A673 (cell line): ENCODE results near the gene CA5A.

Experiments used
- EZH2 ChIP-seq: fragments of 200-600 bp; sonication (generic); IDR thresholded peaks from 2 replicates; pipeline ENCODE4 v1.6.1; 2017; ENCODE audit warnings: borderline replicate concordance, low read depth, mild to moderate bottlenecking, mixed read lengths, antibody characterized with exemption, low read length; ENCODE audit not compliant: poor library complexity, severe bottlenecking
- TF ChIP-seq, protein P1 (sequence below): fragments of 300-800, 200-600 bp; sonication (generic); conservative IDR thresholded peaks from 2 replicates; pipeline ENCODE4 v1.5.1; 2017; ENCODE audit warnings: low read depth, mild to moderate bottlenecking, antibody characterized with exemption, low read length, moderate library complexity, mixed read lengths

DNA sequence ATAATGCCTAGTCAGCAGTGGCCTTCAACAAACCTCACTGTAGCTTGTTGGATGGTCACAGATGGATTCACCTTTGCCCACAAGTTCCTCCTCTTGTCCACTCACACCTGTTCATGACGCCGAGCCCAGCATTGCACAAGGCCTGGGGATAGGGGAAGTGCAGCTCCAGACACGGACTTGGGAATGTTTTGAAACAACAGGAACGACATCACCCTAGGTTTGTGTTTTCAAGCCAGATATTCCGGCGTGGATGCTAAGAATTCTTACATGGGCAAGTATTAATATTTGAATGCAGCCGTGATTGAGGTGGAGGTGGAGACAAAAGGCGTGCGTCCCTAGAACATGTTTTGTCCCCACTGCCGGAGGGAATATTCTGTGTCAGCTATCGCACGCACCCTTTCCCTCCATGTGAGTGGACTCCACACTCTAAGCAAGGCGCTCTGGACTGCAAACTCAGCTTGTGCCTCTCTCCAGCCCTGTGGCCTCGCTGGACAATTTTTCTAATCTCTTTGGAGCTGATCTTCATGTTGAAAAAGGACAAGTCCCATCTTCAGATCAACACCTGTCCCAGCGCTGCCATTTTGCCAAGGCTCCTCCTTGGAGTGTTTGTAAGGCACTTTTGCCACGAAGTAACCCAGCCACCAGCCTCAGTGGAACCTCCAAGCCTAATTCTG, 12.9 kb upstream of the CA5A start:
- TF ChIP-seq EZH2: no peak
- TF ChIP-seq, protein P1, sequence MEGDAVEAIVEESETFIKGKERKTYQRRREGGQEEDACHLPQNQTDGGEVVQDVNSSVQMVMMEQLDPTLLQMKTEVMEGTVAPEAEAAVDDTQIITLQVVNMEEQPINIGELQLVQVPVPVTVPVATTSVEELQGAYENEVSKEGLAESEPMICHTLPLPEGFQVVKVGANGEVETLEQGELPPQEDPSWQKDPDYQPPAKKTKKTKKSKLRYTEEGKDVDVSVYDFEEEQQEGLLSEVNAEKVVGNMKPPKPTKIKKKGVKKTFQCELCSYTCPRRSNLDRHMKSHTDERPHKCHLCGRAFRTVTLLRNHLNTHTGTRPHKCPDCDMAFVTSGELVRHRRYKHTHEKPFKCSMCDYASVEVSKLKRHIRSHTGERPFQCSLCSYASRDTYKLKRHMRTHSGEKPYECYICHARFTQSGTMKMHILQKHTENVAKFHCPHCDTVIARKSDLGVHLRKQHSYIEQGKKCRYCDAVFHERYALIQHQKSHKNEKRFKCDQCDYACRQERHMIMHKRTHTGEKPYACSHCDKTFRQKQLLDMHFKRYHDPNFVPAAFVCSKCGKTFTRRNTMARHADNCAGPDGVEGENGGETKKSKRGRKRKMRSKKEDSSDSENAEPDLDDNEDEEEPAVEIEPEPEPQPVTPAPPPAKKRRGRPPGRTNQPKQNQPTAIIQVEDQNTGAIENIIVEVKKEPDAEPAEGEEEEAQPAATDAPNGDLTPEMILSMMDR: no peak
